Fibroblast of lung (primary cell): Measurements from ENCODE around the gene SORL1.

Experiments
- CTCF ChIP-seq, 2 donors: IDR thresholded peaks in 1 of 2; conservative IDR thresholded peaks in 1 of 2; 1 replicate in 1 of 2; 2 replicates in 1 of 2; pipeline ENCODE4 v1.5.1; 2011 to 2012; ENCODE audit warnings: low read length in 2 of 2, control low read depth in 1 of 2, inconsistent platforms in 1 of 2, low read depth in 1 of 2, mild to moderate bottlenecking in 1 of 2
- EZH2 ChIP-seq: IDR thresholded peaks from 2 replicates; pipeline ENCODE4 v1.5.1; 2012; ENCODE audit warnings: low read length, control low read depth, mild to moderate bottlenecking; ENCODE audit errors: missing control alignments

- TF ChIP-seq CTCF (conservative IDR thresholded peaks at IDR 0.05 in 1 of 2, IDR thresholded peaks at IDR 0.05 in 1 of 2; ENCODE audit: low read depth in 1 of 2, low read length in 2 of 2) (no peak), EZH2 (no peak)
These were observed 202.9 kb downstream of the SORL1 start for GRCh38 chr11:121654843-121655536.
